ENCODE data around the gene CAPZA2.
"Not testable (repeated sequence)": the region's sequence is repeated elsewhere in the genome, so short reads cannot be mapped to it uniquely, and the experiment has no call there.

Gene CAPZA2
- long read RNA-seq, donor 1, full-length matches to known transcripts, result 120 of 120 reads
- long read RNA-seq, donor 1, partial matches to known transcripts, result 0 of 120 reads
- long read RNA-seq, donor 1, other reads (novel, unspliced or antisense), result 0 of 120 reads
- long read RNA-seq, donor 2, full-length matches to known transcripts, result 69 of 69 reads
- long read RNA-seq, donor 2, partial matches to known transcripts, result 0 of 69 reads
- long read RNA-seq, donor 2, other reads (novel, unspliced or antisense), result 0 of 69 reads
- long read RNA-seq, donor 3, full-length matches to known transcripts, result 43 of 43 reads
- long read RNA-seq, donor 3, partial matches to known transcripts, result 0 of 43 reads
- long read RNA-seq, donor 3, other reads (novel, unspliced or antisense), result 0 of 43 reads
- long read RNA-seq, donor 4, full-length matches to known transcripts, result 67 of 76 reads
- long read RNA-seq, donor 4, partial matches to known transcripts, result 9 of 76 reads
- long read RNA-seq, donor 4, other reads (novel, unspliced or antisense), result 0 of 76 reads
- long read RNA-seq, donor 5, full-length matches to known transcripts, result 76 of 76 reads
- long read RNA-seq, donor 5, partial matches to known transcripts, result 0 of 76 reads
- long read RNA-seq, donor 5, other reads (novel, unspliced or antisense), result 0 of 76 reads
- long read RNA-seq, donor 6, full-length matches to known transcripts, result 70 of 70 reads
- long read RNA-seq, donor 6, partial matches to known transcripts, result 0 of 70 reads
- long read RNA-seq, donor 6, other reads (novel, unspliced or antisense), result 0 of 70 reads
- long read RNA-seq, donor 7, full-length matches to known transcripts, result 99 of 113 reads
- long read RNA-seq, donor 7, partial matches to known transcripts, result 14 of 113 reads
- long read RNA-seq, donor 7, other reads (novel, unspliced or antisense), result 0 of 113 reads
- long read RNA-seq, donor 8, full-length matches to known transcripts, result 111 of 111 reads
- long read RNA-seq, donor 8, partial matches to known transcripts, result 0 of 111 reads
- long read RNA-seq, donor 8, other reads (novel, unspliced or antisense), result 0 of 111 reads

DNA sequence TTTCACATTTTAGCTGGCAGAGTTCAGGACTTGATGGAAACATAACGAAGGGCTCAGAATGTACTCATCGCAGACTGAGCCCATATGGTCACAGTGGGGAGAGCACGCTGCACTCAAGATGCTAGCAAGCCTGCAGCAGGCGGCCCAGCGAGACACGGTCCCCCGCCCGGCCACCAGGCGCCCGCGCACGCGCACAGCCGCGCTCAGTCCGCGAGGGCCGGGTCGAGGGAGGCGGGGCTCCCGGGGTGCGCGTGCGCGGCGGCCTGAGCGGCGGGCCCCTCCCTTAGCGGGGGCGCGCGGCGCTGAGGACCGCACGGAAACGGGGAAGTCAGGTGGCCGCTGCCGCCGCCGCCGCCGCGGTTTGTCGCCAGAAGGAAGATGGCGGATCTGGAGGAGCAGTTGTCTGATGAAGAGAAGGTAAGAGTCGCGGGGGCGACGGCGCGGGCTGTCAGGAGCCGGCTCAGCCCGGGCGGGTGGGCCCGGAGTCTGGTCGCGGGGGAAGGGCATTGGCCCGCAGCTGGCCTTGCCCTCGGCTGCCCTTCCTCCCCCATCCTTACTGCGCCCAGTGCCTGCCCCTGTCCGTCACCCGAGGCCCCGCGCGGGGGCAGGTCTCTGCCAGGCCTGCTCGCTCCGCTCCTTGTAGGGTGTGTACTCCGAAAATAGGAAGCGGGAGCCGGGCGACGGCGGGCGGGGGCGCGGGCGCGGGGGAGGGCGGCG lies at the start of gene CAPZA2:
Gene CAPZA2 (plus strand): TSS at position 354 of the 717 bp plus-strand sequence. CDS start 25 bp downstream, at position 379.
- DNase-seq, result peak; percentile 99

DNA sequence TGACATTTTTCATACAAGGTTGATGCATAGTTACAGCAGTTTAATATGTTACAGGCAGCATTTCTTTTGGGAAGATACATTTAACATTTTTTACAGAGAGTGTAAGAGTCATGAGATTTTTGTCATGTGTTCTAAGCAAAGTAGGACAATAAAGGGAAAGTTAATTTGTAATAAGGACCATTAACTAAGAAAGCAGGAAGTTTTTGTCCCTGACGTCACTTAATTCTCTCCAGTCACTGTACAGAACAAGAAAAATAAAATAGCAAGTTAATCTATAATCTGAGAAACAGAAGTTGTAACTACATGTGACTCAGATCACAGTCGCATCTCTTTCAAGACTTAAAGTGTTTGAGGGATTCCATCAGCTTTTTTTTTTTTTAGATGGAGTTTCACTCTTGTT lies 49.5 kb upstream of the CAPZA2 start:
- DNase-seq, result no peak

DNA sequence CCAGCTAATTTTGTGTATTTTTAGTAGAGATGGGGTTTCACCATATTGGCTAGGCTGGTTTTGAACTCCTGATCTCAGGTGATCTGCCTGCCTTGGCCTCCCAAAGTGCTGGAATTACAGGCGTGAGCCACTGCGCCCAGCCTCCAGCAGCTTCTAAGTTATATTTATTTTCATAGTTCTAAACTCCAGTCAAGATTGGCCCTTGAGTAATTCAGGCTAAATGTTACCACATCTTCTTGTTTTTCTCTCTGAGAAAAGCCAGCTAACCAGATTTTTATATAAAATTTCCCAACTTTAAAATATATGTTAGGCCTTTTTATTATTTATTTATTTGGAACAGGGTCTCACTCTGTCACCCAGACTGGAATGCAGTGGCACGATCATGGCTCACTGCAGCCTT lies 49.0 kb upstream of the CAPZA2 start:
- DNase-seq, result not testable (repeated sequence)

DNA sequence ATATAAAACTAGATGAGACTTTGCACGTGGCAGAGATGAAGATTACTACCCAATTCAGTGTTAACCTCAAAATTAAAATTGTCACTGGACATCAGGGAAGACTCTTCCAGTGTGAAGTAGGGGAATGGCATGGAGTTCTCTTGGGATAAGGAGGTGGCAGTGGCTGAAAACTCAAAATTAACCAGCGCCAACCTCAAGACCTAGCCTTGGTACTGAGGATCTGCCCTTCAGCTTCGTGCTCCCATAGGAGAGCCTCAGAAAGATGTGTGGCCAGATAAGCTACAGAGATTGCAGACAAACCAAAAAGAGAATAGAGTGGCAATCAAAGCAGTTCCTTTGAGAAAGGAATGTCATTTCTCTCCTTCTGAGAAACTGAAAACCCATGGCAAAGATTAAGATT lies 47.3 kb upstream of the CAPZA2 start:
- no peak for DNase-seq

DNA sequence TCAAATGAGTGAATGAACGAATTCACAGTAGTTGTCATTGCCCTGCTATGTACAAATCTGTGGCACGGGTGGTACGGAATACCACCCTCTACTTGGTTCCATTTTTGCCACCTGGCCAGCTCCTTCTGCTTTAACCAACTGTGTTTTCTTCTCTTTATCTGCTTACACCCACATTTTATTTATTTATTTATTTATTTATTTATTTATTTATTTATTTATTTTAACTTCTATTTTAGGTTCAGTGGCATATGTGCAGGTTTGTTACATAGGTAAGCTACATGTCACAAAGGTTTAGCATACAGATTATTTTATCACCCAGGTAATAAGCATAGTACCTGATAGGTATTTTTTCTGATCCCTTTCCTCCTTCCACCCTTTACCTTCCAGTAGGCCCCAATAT lies 42.2 kb upstream of the CAPZA2 start:
- DNase-seq, result no peak

DNA sequence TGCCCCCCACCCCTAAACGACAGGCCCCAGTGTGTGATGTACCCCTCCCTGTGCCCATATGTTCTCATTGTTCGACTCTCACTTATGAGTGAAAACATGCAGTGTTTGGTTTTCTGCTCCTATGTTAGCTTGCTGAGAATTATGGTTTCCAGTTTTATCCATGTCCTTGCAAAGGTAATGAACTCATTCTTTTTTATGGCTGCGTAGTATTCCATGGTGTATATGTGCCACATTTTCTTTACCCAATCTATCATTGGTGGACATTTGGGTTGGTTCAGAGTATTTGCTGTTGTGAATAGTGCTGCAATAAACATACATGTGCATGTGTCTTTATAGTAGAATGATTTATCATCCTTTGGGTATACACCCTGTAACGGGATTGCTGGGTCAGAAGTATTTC lies 40.7 kb upstream of the CAPZA2 start:
- not testable (repeated sequence) for DNase-seq

DNA sequence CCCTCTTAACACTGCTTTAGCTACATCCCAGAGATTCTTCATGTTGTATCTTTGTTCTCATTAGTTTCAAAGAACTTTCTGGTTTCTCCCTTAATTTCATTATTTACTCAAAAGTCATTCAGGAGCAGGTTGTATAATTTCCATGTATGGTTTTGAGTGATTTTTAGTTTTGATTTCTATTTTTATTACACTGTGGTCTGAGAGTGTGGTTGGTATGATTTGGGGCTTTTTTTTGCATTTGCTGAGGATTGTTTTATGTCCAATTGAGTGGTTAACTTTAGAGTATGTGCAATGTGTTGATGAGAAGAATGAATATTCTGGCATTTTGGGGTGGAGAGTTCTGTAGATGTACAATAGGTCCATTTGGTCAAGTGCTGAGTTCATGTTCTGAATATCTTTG lies 37.9 kb upstream of the CAPZA2 start:
- no peak for DNase-seq

DNA sequence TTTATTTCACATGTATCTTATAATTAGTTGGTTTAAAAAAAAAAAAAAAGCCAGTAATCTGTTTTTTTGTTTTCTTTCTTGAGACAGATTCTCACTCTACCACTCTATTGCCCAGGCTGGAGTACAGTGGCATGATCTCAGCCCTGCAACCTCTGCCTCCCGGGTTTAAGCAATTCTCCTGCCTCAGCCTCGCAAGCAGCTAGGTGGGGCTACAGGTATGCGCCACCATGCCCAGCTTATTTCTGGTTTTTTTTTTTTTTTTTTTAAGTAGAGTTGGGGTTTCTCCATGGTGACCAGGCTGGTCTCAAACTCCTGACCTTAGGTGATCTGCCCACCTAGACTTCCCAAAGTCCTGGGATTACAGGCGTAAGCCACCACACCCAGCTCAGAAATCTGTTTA lies 34.1 kb upstream of the CAPZA2 start:
- no peak for DNase-seq

DNA sequence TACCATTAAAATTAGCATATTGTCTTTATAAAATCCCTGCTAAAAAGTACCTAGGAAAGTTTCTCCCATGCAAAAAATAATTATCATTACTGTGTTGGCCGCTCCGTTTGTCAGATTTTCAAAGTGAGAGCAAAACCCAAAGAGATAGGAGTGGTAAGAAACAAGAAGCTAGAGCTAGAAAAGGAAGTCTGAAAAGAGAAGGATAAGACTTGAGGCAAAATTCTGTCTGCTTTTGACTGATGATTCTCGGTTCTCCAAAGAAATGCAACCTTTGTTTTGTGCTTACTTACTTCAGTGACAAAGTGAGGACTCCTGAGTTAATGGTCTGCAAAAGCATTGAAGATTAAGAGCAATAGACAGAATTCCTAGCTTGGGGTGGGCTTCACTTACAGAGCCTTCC lies 33.3 kb upstream of the CAPZA2 start:
- DNase-seq, result no peak

DNA sequence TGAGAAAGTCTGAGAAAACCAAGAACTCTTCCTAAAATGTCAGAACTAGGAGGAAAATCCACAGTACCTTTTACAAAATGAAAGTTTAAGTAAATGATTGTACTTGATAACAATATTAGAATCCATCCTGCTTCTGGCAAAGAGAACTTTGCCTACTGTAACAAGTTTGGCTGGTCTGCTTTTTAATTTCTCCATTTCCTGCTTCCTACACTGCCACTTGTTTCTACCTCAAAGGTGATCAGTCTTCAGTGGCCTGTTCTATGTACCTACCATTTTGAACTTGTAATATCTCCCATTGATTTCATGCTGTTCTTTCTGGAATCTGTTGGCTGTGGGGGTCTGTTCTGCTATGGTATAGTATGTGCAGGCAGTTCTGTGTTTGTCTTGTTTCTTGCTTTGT lies 32.9 kb upstream of the CAPZA2 start:
- no peak for DNase-seq

DNA sequence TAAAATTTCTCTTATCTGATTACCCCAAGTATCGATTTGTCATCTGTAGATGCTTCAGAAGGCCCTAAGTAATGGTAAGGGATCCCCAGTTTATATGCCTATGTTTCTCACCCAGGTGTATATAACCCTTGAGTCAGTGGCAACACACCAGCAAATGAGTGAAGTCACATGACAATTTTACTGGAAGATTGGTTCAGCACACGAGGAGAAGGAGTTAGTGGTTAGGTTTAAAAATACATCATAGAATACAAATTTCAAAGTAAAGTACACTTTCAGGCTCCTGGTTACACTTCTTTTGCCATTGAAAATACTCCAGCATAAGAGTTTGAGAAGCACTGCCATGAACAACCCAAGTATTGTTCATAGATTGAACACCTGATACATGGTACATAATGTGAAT lies 29.7 kb upstream of the CAPZA2 start:
- DNase-seq, result no peak

DNA sequence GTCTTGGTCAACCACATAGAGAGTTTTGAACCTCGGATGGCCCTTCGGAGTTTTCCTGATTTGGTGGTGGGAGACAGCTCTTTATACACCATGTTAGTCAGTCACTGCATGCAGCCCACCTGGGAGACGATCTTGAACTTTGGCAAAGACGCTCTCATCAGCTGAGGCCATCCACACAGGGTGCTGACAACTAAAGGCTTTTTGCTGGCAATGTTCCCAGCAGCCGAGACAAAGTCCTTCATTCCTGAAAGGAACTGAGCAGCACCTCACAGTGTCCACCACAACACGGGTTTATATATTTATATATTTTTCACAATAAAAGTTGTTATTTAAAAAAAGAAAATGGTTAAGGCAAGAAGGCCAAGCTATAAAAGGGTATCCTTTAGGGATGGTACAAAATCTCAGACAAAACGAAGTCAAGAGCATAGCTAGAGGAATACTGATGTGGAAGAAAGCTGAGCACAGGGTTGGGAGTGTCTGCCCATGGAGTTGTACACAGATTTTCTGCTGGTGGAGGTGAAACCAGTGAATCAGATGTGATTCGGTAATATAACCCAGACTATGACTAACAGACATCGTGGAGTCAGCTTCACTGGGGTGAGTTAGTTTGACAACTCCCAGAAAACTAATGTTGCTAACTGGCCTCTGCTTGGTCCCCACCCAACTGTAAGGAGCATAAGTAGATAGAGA lies 27.4 kb upstream of the CAPZA2 start:
- no peak for DNase-seq

DNA sequence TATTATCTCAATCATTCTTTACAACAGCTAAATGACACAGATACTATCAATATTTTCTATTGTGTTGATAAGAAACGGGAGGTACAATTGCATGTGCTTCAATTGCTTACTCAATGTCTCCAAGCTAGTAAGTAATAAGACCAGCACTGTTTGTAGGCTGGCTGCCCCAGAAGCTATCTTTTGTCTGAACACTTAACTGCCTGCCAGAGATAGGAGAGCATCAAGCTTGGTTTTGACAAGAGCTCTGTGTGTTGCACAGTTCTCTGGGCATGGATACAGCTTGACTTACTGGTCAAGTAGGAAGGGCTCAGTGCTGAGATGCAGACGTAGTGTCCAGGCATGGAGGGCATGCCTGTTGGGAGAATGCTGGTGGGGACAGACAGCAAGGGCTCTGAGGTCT lies 26.3 kb upstream of the CAPZA2 start:
- no peak for DNase-seq

DNA sequence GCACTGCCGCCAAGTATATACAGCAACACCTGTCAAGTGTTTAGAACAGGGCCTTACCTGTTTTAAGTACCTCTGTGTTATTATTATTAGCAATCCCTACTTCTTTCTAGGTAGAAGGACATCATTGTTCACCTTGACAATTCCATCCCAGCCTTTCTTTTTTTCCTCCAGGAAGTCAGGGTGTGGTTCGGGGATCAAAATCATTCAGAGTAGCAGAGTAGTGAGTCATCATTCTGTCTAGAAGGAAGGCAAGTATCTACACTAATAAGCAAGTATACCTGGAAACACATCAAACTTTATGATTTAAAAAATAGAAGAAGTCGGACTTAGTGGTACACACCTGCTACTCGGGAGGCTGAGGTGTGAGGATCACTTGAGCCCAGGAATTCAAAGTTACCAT lies 25.5 kb upstream of the CAPZA2 start:
- DNase-seq, result no peak

DNA sequence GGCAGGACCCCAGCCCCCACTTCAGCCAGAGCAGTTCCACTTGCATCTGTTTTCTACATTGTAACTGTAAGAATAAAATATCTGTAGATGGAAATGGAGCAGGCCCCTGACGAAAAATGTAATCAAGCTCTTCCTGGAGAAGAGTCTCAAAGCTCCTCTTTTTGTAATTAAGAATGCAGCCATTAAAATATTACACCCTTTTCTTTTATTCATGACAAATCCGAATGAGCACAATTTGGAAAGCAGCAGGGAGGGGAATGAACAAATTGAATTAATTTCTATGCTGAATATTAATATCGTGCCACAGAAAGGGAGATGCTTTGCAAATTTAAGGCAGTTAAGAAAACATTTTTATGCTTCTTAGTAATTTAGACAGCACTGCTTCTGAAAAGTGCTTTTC lies 24.8 kb upstream of the CAPZA2 start:
- DNase-seq, result no peak

DNA sequence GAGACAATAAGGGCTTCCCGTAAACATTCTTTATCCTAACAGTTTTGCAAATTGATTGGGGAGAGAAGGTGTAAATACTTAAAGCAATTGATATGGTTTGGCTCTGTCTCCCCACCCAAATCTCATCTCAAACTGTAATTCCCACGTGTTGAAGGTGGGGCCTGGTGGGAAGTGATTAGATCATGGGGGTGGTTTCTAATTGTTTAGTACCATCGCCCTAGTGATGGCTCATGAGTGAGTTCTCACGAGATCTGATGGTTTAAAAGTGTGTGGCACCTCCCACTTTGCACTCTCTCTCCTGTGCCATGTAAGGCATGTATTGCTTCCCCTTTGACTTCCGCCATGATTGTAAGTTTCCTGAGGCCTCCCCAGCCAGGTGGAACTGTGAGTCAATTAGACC lies 22.1 kb upstream of the CAPZA2 start:
- no peak for DNase-seq

DNA sequence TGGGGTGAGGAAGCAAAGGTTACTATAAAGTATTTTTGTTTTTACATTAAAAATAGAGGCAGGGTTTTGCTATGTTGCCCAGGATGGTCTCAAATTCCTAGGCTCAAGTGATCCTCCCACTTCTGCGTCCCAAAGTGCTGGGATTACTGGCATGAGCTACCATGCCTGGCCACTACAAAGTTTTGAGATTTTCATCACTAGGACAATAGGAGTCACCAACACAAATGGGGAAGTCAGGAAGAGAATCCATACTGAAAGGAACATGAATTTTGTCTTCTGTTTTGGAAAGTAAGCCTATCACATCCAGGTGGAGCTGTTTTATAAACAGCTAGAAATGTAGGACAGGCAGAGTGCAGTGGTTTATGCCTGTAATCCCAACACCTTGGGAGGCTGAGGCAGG lies 20.0 kb upstream of the CAPZA2 start:
- DNase-seq, result no peak

DNA sequence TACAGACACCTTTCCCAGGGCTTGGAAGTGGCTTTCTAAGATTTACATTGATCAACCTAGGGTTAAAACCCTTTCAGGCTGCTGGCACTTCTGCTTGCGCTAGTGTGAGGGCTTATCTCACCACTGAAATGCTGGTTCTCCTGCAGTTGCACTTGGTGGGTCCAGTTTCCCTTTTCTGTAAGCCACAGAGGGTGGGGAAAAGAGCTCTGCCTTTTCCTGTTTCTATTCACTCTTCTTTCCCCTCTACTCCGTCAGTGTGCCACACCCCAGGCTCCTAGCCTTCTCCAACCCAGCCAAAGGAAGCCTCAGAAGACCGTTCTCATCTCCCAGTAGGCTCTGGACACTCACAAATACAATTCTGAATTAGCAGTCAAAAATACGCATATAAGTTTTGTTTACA lies 19.0 kb upstream of the CAPZA2 start:
- DNase-seq, result no peak

DNA sequence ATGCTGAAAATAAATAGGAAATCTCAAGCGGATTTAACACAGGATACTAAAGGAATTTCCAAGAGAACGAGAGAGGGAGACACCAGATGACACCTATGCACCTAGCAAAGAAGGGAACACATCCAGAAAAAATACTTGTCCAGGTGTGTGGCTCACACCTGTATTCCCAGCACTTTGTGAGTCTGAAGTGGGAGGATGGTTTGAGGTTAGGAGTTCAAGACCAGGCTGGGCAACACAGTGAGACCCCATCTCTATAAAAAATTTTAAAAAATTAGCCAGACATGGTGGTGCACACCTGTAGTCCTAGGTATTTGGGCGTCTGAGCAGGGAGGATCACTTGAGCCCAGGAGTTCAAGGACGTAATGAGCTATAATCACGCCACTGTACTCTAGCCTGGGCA lies 11.2 kb upstream of the CAPZA2 start:
- no peak for DNase-seq

DNA sequence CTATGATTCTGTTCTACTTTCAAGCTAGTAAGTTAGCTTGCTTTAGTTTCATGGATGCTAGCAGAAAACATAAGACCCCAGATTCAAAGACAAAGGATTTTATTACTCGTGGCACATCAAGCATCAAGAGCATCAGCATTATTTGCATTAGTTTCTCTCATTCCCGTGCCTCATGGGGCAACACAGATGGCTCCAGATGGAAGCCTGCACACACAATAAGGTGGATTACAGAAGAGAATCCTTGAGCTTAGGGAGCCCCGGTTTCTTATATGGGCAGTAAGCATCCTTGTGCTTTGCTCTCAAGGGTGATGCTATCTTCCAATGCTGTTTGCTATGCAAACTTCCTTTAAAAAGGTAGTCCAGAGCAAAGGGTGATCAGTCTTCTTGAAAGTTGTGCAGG lies 10.7 kb upstream of the CAPZA2 start:
- DNase-seq, result no peak

DNA sequence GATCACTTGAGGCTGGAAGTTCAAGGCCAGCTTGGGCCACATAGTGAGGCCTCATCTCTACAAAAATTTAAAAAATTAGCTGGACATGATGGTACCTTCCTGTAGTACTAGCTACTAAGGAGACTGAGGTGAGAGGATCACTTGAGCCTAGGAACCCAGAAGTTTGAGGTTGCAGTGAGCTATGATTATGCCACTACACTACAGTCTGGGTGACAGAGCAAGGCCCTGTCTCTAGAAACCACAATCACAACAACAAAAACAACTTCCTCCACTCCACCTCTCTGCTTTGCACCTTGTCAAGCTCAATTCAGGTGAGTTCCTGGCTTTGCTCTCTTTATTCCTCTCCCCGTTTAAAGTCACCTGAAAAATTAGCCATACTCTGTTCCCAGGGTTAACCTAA lies 8.3 kb upstream of the CAPZA2 start:
- DNase-seq, result no peak

DNA sequence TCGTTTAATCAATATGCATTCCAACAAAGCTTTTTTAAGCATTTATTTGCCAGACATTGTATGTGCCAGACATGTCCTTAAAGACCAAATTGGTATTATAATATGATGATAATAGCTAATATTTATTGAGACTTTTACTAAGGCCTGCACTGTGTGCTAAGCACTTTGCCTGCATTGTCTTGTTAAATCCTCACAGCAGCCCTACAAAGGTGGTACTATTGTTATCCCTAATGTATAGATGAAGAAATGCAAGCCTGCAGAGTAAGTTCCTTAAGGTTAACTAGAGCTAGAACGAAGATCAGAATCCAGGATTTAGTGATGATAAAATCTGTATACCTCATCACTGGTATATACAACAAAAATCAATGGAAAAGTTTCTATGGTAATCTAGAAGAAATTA lies 5.3 kb upstream of the CAPZA2 start:
- no peak for DNase-seq

Measured in right kidney (tissue), 9 donors.